ENCODE measurements around the gene TSPAN17.

Gene TSPAN17

DNA sequence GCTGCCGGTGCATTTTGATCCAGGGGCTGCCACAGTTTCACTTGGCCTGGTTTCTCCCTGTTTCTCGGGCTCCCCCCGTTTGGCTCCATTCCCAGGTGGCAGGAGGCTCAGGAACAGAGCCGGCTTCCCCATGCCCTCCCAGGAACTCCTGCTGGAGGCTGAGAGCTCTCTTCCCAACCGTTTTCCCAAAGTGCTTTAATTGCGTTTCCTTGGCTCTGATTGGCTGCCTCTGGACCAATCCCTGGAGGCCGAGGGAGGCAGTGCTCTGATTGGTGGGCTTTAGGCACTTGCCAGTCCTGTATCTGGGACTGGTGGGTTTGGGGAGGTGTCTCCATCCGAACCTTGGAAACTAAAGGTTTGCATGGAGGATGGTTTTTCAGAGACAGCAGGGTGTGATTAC, 4.9 kb downstream of the TSPAN17 start:
- no peak for ATAC-seq (replicated peaks)
- Mint-ChIP-seq H3K4me1 (ENCODE audit: low read depth in 2 of 2) (peaks cover 54 to 60% of the 10 kb centered on the region in 2 donors), H3K36me3 (ENCODE audit: insufficient read depth) (peaks cover 16% of the 10 kb centered on the region), H3K27me3 (no peaks in the 10 kb centered on the region), H3K9me3 (no peaks in the 10 kb centered on the region), H3K27ac (peak overlapping the region; percentile 25 to 73), H3K4me3 (no peak overlapping the region)
- DNase-seq = no peak

GRCh38 chr5:176653401-176654385, 6.4 kb downstream of the TSPAN17 start:
- peak; percentile 26 to 33 (median 27) for DNase-seq
- Mint-ChIP-seq H3K4me1 (ENCODE audit: low read depth in 2 of 2) (peaks cover 55 to 65% of the 10 kb centered on the region in 2 donors), H3K4me3 (peak overlapping the region; percentile 5 to 44), H3K9me3 (no peaks in the 10 kb centered on the region), H3K27me3 (no peaks in the 10 kb centered on the region), H3K36me3 (ENCODE audit: insufficient read depth) (peaks cover 18% of the 10 kb centered on the region), H3K27ac (peak overlapping the region; percentile 73 to 89)
- peak; percentile 63 for ATAC-seq (replicated peaks)

DNA sequence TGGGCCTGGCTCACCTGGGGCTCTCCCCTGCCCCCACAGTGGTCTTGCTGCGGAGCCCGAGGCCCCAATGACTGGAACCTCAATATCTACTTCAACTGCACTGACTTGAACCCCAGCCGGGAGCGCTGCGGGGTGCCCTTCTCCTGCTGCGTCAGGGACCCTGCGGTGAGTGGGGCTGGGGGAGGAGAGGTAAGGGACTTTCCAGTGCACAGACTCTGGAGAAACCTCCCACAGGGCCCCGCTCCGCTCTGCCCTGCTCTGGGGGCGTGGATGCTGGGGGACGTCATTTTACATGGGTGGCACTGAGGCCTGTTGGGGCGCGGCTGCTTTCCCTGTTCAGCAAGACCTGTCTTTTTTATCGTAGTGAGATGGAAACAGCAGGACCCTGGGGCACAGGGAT, 7.6 kb downstream of the TSPAN17 start:
- Mint-ChIP-seq H3K27ac (peak overlapping the region in 1 of 2 donors; percentile 32), H3K9me3 (no peaks in the 10 kb centered on the region), H3K27me3 (no peaks in the 10 kb centered on the region), H3K4me1 (ENCODE audit: low read depth in 2 of 2) (peaks cover 56 to 59% of the 10 kb centered on the region in 2 donors), H3K4me3 (no peak overlapping the region), H3K36me3 (ENCODE audit: insufficient read depth) (peaks cover 11% of the 10 kb centered on the region)
- DNase-seq = no peak
- no peak for ATAC-seq (replicated peaks)

GRCh38 chr5:176656467-176656990, 9.2 kb downstream of the TSPAN17 start:
- Mint-ChIP-seq H3K9me3 (no peaks in the 10 kb centered on the region), H3K36me3 (ENCODE audit: insufficient read depth) (peaks cover 11% of the 10 kb centered on the region), H3K27me3 (peaks cover 2 to 4% of the 10 kb centered on the region in 2 donors), H3K27ac (peak overlapping the region in 1 of 2 donors; percentile 65), H3K4me3 (no peak overlapping the region), H3K4me1 (ENCODE audit: low read depth in 2 of 2) (peaks cover 51 to 52% of the 10 kb centered on the region in 2 donors)
- DNase-seq = no peak
- no peak for ATAC-seq (replicated peaks)

- Mint-ChIP-seq H3K36me3 (ENCODE audit: insufficient read depth) (peaks cover 11% of the 10 kb centered on the region), H3K9me3 (no peaks in the 10 kb centered on the region), H3K27me3 (peaks cover 5 to 16% of the 10 kb centered on the region in 2 donors), H3K4me3 (peak overlapping the region; percentile 76 to 83), H3K27ac (no peak overlapping the region), H3K4me1 (ENCODE audit: low read depth in 2 of 2) (peaks cover 36 to 40% of the 10 kb centered on the region in 2 donors)
- DNase-seq = peak; percentile 56 to 62 (median 57)
- peak; percentile 61 for ATAC-seq (replicated peaks)
Observed at GRCh38 chr5:176658007-176658599, 10.8 kb downstream of the TSPAN17 start.

GRCh38 chr5:176658817-176659511, 11.7 kb downstream of the TSPAN17 start:
- DNase-seq (no peak), ATAC-seq (replicated peaks) (peak; percentile 41)
- Mint-ChIP-seq H3K27ac (peak overlapping the region; percentile 75 to 87), H3K36me3 (ENCODE audit: insufficient read depth) (peaks cover 11% of the 10 kb centered on the region), H3K27me3 (peaks cover 12 to 24% of the 10 kb centered on the region in 2 donors), H3K4me3 (peak overlapping the region; percentile 76 to 83), H3K4me1 (ENCODE audit: low read depth in 2 of 2) (peaks cover 28 to 32% of the 10 kb centered on the region in 2 donors), H3K9me3 (no peaks in the 10 kb centered on the region)

DNA sequence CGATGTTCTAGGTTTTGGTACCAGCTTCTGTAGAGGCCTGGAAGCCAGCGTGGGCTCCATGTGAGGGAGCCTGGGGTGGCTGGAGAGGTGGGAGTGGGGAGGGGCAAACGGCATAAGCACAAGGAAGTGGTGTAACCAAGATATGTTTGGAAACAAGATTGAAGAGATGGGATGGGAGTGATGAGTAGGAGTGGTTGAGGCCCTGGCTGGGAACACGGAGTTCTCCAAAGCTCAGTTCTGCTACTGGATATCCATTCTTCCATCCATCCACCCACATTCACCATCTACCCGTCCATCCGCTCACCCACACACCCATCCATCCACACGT, 12.2 kb downstream of the TSPAN17 start:
- no peaks in the 10 kb centered on the region for H3K9me3 Mint-ChIP-seq
- H3K36me3 Mint-ChIP-seq (ENCODE audit: insufficient read depth) = peaks cover 11% of the 10 kb centered on the region
- ATAC-seq (replicated peaks) (no peak), DNase-seq (no peak)
- H3K4me1 Mint-ChIP-seq (ENCODE audit: low read depth in 2 of 2) = peaks cover 28 to 32% of the 10 kb centered on the region in 2 donors
- peak overlapping the region; percentile 75 to 87 for H3K27ac Mint-ChIP-seq
- peak overlapping the region; percentile 76 to 83 for H3K4me3 Mint-ChIP-seq
- H3K27me3 Mint-ChIP-seq = peaks cover 17 to 29% of the 10 kb centered on the region in 2 donors

GRCh38 chr5:176659860-176660461, 12.7 kb downstream of the TSPAN17 start:
- H3K4me3 Mint-ChIP-seq = peak overlapping the region in 1 of 2 donors; percentile 45
- no peaks in the 10 kb centered on the region for H3K9me3 Mint-ChIP-seq

GRCh38 chr5:176660530-176660859, 13.2 kb downstream of the TSPAN17 start:
- Mint-ChIP-seq H3K27ac (no peak overlapping the region), H3K9me3 (no peaks in the 10 kb centered on the region), H3K4me3 (peak overlapping the region in 1 of 2 donors; percentile 45), H3K36me3 (ENCODE audit: insufficient read depth) (peaks cover 11% of the 10 kb centered on the region), H3K4me1 (ENCODE audit: low read depth in 2 of 2) (peaks cover 24 to 32% of the 10 kb centered on the region in 2 donors), H3K27me3 (peaks cover 24 to 39% of the 10 kb centered on the region in 2 donors)
- DNase-seq = no peak
- ATAC-seq (replicated peaks) = peak; percentile 69

More at GRCh38 chr5:176659860-176660461, 12.7 kb downstream of the TSPAN17 start:
- ATAC-seq (replicated peaks) (no peak), DNase-seq (no peak)
- H3K27me3 Mint-ChIP-seq = peaks cover 19 to 34% of the 10 kb centered on the region in 2 donors
- H3K27ac Mint-ChIP-seq = peak overlapping the region in 1 of 2 donors; percentile 61
- H3K36me3 Mint-ChIP-seq (ENCODE audit: insufficient read depth) = peaks cover 11% of the 10 kb centered on the region
- peaks cover 26 to 32% of the 10 kb centered on the region in 2 donors for H3K4me1 Mint-ChIP-seq (ENCODE audit: low read depth in 2 of 2)

- Mint-ChIP-seq H3K27ac (no peak overlapping the region), H3K27me3 (peaks cover 27 to 44% of the 10 kb centered on the region in 2 donors), H3K9me3 (no peaks in the 10 kb centered on the region), H3K4me3 (peak overlapping the region; percentile 40 to 45), H3K4me1 (ENCODE audit: low read depth in 2 of 2) (peaks cover 24 to 32% of the 10 kb centered on the region in 2 donors), H3K36me3 (ENCODE audit: insufficient read depth) (peaks cover 6% of the 10 kb centered on the region)
- peak; percentile 74 for ATAC-seq (replicated peaks)
- DNase-seq = peak; percentile 72 to 76 (median 72)
Observed at GRCh38 chr5:176660860-176661641, 13.8 kb downstream of the TSPAN17 start.

GRCh38 chr5:176661676-176662075, 14.4 kb downstream of the TSPAN17 start:
- DNase-seq = no peak
- Mint-ChIP-seq H3K4me1 (ENCODE audit: low read depth in 2 of 2) (peaks cover 24 to 32% of the 10 kb centered on the region in 2 donors), H3K4me3 (no peak overlapping the region), H3K9me3 (no peaks in the 10 kb centered on the region), H3K27me3 (peaks cover 27 to 49% of the 10 kb centered on the region in 2 donors), H3K36me3 (ENCODE audit: insufficient read depth) (peaks cover 6% of the 10 kb centered on the region), H3K27ac (no peak overlapping the region)
- no peak for ATAC-seq (replicated peaks)

All from effector memory CD8-positive, alpha-beta T cell (primary cell).